GM21447 (cell line): ENCODE data around the gene STATH.
"Not testable (repeated sequence)": the region's sequence is repeated elsewhere in the genome, so short reads cannot be mapped to it uniquely, and the experiment has no call there.

Experiments used
- ATAC-seq: cut with Tn5 transposase; IDR thresholded peaks from one replicate; pipeline ENCODE4 v1.9.1; 2021; ENCODE audit not compliant: unreplicated experiment

STATH gene

GRCh38 chr4:69995526-69996016 is at the start of gene STATH:
Gene STATH (plus strand): TSS chr4:69995966. CDS start chr4:69998438, 2,472 bp downstream.
- no peak for ATAC-seq

- no peak for ATAC-seq
Measured at GRCh38 chr4:69951602-69952001, 44.2 kb upstream of the STATH start.

- ATAC-seq: no peak
Measured at GRCh38 chr4:69957209-69957608, 38.6 kb upstream of the STATH start.

GRCh38 chr4:69965628-69966027 is 30.1 kb upstream of the STATH start, which contains the start of gene CSN2:
Gene CSN2 (minus strand): TSS chr4:69965728. CDS start chr4:69960995, 4,733 bp downstream.
- no peak for ATAC-seq

GRCh38 chr4:69970071-69970470 is 25.7 kb upstream of the STATH start:
- no peak for ATAC-seq

- ATAC-seq: no peak
Measured at GRCh38 chr4:69974631-69975030, 21.1 kb upstream of the STATH start.

GRCh38 chr4:69977582-69977981 is 18.2 kb upstream of the STATH start:
- no peak for ATAC-seq

GRCh38 chr4:69984030-69984443 is 11.7 kb upstream of the STATH start:
- ATAC-seq: peak; percentile 49

- no peak for ATAC-seq
Measured at GRCh38 chr4:69986663-69987062, 9.1 kb upstream of the STATH start.

GRCh38 chr4:69991016-69991415 is 4.8 kb upstream of the STATH start:
- ATAC-seq: no peak

GRCh38 chr4:69994782-69995181 is 984 bp upstream of the STATH start:
- no peak for ATAC-seq

- ATAC-seq: no peak
Measured at GRCh38 chr4:69999420-69999819, 3.7 kb downstream of the STATH start.

- no peak for ATAC-seq
Measured at GRCh38 chr4:70000711-70001110, 4.9 kb downstream of the STATH start.

GRCh38 chr4:70002507-70002906 is 6.7 kb downstream of the STATH start:
- no peak for ATAC-seq

GRCh38 chr4:70008771-70009170 is 13.0 kb downstream of the STATH start:
- no peak for ATAC-seq

- ATAC-seq: not testable (repeated sequence)
Measured at GRCh38 chr4:70019006-70019405, 23.2 kb downstream of the STATH start.

GRCh38 chr4:70023218-70023617 is 27.5 kb downstream of the STATH start:
- no peak for ATAC-seq

- no peak for ATAC-seq
Measured at GRCh38 chr4:70027011-70027410, 31.2 kb downstream of the STATH start.

- not testable (repeated sequence) for ATAC-seq
Measured at GRCh38 chr4:70028159-70028558, 32.4 kb downstream of the STATH start, which contains the start of gene HTN3. Gene HTN3 (plus strand): TSS chr4:70028459. CDS start chr4:70030741, 2,282 bp downstream.

- ATAC-seq: not testable (repeated sequence)
Measured at GRCh38 chr4:70037559-70037958, 41.8 kb downstream of the STATH start.

GRCh38 chr4:70039928-70040327 is 44.2 kb downstream of the STATH start:
- not testable (repeated sequence) for ATAC-seq

- no peak for ATAC-seq
Measured at GRCh38 chr4:70041652-70042286, 46.0 kb downstream of the STATH start.

GRCh38 chr4:70050138-70050537 is 54.4 kb downstream of the STATH start, which contains the start of gene HTN1:
Gene HTN1 (plus strand): TSS chr4:70050438. CDS start chr4:70053077, 2,639 bp downstream.
- ATAC-seq: not testable (repeated sequence)
